Activated T-helper 1 cell treated with anti-CD3 and anti-CD28 coated beads, Interleukin-2, amount 50 U/mL, for 16 hours (primary cell): ENCODE data around the gene ENO3.
A peak's percentile ranks its signal among the peaks of the same experiment; 100 is the strongest.

ENCODE experiments used
- DNase-seq, 2 donors: peaks; one replicate each; pipeline ENCODE4 v3.0.0-alpha.2; 2020; ENCODE audit warnings: low read depth in 1 of 2, low spot score in 1 of 2

Gene ENO3

GRCh38 chr17:4936436-4936835 is 14.5 kb upstream of the ENO3 start:
- DNase-seq: no peak

GRCh38 chr17:4937553-4937952 is 13.4 kb upstream of the ENO3 start:
- no peak for DNase-seq

GRCh38 chr17:4938069-4938491 is 12.8 kb upstream of the ENO3 start:
- no peak for DNase-seq

GRCh38 chr17:4938688-4939545 is 12.0 kb upstream of the ENO3 start:
- DNase-seq: no peak

- no peak for DNase-seq
These were observed 11.4 kb upstream of the ENO3 start for GRCh38 chr17:4939546-4939795.

GRCh38 chr17:4939796-4940554 is 10.9 kb upstream of the ENO3 start, which contains the start of the genes RNF167 and SLC25A11:
TSS of gene RNF167 (plus strand) at chr17:4940268. CDS start at chr17:4940910, 642 bp downstream.
TSS of gene SLC25A11 (minus strand) at chr17:4940046. CDS start at chr17:4939910, 136 bp downstream.
- DNase-seq: peak; percentile 86 to 94

GRCh38 chr17:4940555-4941318 is 10.2 kb upstream of the ENO3 start:
- peak in 1 of 2 donors; percentile 18 for DNase-seq

GRCh38 chr17:4941319-4941610 is 9.7 kb upstream of the ENO3 start:
- DNase-seq: no peak

- no peak for DNase-seq
These were observed 8.0 kb upstream of the ENO3 start for GRCh38 chr17:4942760-4943508.

GRCh38 chr17:4944163-4944553 is 6.8 kb upstream of the ENO3 start:
- peak in 1 of 2 donors; percentile 26 for DNase-seq

GRCh38 chr17:4944554-4945175 is 6.3 kb upstream of the ENO3 start:
- no peak for DNase-seq

GRCh38 chr17:4945176-4945943 is 5.6 kb upstream of the ENO3 start:
- DNase-seq: peak; percentile 56 to 73

GRCh38 chr17:4945944-4946280 is 5.0 kb upstream of the ENO3 start:
- DNase-seq: no peak

GRCh38 chr17:4946312-4946976 is 4.5 kb upstream of the ENO3 start:
- DNase-seq: no peak

- no peak for DNase-seq
These were observed 3.9 kb upstream of the ENO3 start for GRCh38 chr17:4947010-4947410.

GRCh38 chr17:4947411-4948165 is 3.3 kb upstream of the ENO3 start:
- DNase-seq: peak; percentile 41 to 54

GRCh38 chr17:4948166-4948930 is 2.6 kb upstream of the ENO3 start, which contains the start of gene PFN1:
TSS of gene PFN1 (minus strand) at chr17:4948530. CDS start at chr17:4948394, 136 bp downstream.
- peak; percentile 78 to 80 for DNase-seq

- peak; percentile 31 to 62 for DNase-seq
These were observed 2.0 kb upstream of the ENO3 start for GRCh38 chr17:4948931-4949320.
